ENCODE measurements around the gene TBC1D9. TPM values are rescaled to one million over a fixed set of nuclear protein-coding genes. Genes with fewer than 3 reads are reported as not detected.
A peak's percentile ranks its signal among the peaks of the same experiment; 100 is the strongest.

The TBC1D9 gene
- total RNA-seq, 2 experiments from 2014 or later: 0.04 TPM; not detected in 1

DNA sequence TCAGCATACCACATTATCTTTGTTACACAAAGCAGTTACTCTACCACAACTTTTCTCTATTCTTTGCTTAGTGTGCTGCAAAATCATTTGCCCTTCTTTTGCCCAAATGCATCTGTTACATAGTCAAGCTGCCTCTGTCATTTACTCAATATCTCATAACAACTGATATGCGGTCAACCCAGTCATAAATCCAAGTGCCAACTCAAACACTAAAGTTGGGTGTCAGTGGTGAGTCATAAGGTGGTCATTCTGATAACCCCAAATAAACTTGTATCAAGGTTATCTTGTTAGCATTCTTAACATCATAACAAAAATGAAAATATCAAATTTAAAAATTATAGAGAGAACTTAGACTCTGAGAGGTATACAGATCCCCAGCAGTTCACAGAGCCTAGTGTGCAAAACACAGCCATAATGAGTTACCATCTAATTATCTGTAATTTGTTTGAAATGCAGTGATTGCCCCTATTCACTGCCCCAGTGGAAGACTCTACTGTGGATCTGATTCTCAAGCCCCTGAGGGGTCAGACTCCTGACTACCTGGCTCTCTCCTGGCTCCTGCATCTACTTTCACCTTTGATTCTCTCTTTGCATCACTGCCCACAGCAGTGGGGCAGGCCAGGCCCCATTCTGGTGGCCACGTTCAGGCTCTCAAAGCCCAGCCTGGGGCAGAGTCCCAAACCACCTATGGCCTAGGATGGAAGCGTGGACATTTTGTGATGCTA lies 29.2 kb downstream of the TBC1D9 start:
- H3K36me3 Mint-ChIP-seq (ENCODE audit: low read depth): no peaks in the 10 kb centered on the region
- no peak overlapping the region for H3K27ac Mint-ChIP-seq
- ChIA-PET CTCF (no interaction called here), POLR2A (no interaction called here)
- DNase-seq: no peak
- H3K27me3 Mint-ChIP-seq: no peaks in the 10 kb centered on the region
- H3K4me1 Mint-ChIP-seq: no peaks in the 10 kb centered on the region
- H3K9me3 Mint-ChIP-seq: no peaks in the 10 kb centered on the region
- no peak overlapping the region for H3K4me3 Mint-ChIP-seq

- DNase-seq: no peak
- H3K27me3 Mint-ChIP-seq: no peaks in the 10 kb centered on the region
- POLR2A ChIA-PET: no interaction called here
Observed at GRCh38 chr4:140725556-140725955, 30.6 kb downstream of the TBC1D9 start.

GRCh38 chr4:140724760-140725159 lies 31.4 kb downstream of the TBC1D9 start:
- DNase-seq: no peak
- no peak overlapping the region for H3K4me3 Mint-ChIP-seq
- CTCF ChIA-PET: no interaction called here
- H3K36me3 Mint-ChIP-seq (ENCODE audit: low read depth): no peaks in the 10 kb centered on the region
- H3K4me1 Mint-ChIP-seq: peaks cover 6% of the 10 kb centered on the region
- H3K9me3 Mint-ChIP-seq: no peaks in the 10 kb centered on the region
- POLR2A ChIA-PET: no interaction called here
- H3K27me3 Mint-ChIP-seq: no peaks in the 10 kb centered on the region
- no peak overlapping the region for H3K27ac Mint-ChIP-seq

More at GRCh38 chr4:140725556-140725955, 30.6 kb downstream of the TBC1D9 start:
- Mint-ChIP-seq H3K4me1 (peaks cover 5% of the 10 kb centered on the region), H3K36me3 (ENCODE audit: low read depth) (no peaks in the 10 kb centered on the region), H3K27ac (no peak overlapping the region), H3K9me3 (no peaks in the 10 kb centered on the region), H3K4me3 (no peak overlapping the region)
- CTCF ChIA-PET: no interaction called here

DNA sequence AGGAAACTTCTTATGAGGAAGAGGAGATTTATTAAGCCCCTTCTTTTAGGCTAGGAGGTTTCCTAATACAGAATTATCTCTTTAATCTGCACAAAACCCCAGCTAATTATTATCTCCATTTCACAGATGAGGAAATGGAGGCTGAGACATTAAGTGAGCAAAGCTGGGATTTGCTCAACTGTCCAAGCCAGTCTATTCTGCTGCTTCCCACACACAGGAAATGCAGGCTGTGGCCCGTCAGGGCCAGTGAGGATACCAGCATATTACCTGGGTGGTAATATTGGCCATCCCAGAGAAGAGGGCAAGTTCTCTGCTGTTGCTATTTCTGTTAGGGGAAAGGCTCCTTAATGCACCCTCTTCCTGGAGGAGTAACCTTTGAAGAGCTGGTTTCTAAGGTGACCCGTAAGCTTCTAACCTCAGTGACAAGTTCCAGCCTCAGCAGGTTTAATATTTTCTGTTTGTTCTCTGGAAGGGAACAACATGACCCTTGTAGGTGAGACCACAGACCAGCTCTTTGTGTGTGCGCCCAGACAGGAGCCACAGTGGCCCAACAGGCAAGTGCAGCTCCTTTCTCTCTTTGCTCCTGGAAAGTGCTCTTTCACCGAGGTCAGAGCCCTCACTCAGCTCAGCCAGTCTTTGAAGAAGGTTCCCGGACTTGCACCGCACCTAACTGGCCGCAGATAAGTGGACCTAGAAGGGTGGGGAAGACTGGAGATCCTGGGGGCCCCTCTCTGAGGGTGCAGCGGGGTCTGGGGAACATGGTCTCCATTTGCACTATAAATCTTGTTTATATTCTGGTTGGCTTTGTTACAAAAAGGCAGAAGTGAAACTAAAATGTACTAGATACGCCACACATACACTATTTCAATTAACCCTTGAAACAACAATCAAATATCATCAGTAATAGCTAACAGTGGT lies 35.5 kb downstream of the TBC1D9 start:
- Mint-ChIP-seq H3K27ac (peak overlapping the region; percentile 10), H3K27me3 (no peaks in the 10 kb centered on the region), H3K36me3 (ENCODE audit: low read depth) (no peaks in the 10 kb centered on the region), H3K9me3 (no peaks in the 10 kb centered on the region), H3K4me3 (peak overlapping the region; percentile 54), H3K4me1 (peaks cover 6% of the 10 kb centered on the region)
- no peak for DNase-seq
- CTCF ChIA-PET: interaction anchor here (0.6 to 3.6 kb wide), 3 partner anchors 10 to 1130 kb away, joined by 3 to 18 read pairs (median 3); no protein-coding TSS in a partner anchor
- POLR2A ChIA-PET: no interaction called here

GRCh38 chr4:140719686-140720085 lies 36.5 kb downstream of the TBC1D9 start:
- Mint-ChIP-seq H3K27me3 (no peaks in the 10 kb centered on the region), H3K4me1 (peaks cover 6% of the 10 kb centered on the region), H3K27ac (peak overlapping the region; percentile 52), H3K9me3 (no peaks in the 10 kb centered on the region), H3K36me3 (ENCODE audit: low read depth) (no peaks in the 10 kb centered on the region), H3K4me3 (no peak overlapping the region)
- ChIA-PET POLR2A (no interaction called here), CTCF (interaction anchor here (3.6 kb wide), 1 partner anchor 9 kb away, joined by 18 read pairs; no protein-coding TSS in a partner anchor)
- no peak for DNase-seq

DNA sequence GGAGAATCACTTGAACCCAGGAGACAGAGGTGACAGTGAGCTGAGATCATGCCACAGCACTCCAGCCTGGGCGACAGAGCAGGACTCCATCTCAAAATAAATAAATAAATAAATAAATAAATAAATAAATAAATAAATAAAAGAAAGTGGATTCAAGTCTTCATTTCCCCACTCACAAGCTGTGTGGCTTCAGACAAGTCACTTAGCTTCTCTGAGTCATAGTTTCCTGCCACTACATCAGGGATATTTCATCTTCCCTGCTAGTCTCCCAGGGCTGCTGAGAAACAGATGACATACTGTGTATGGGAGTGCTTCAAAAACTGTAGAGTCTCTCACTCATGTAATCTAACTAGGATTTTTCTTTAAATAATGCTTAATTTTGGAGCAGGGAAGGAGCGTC lies 37.2 kb downstream of the TBC1D9 start:
- ChIA-PET CTCF (interaction anchor here (3.6 kb wide), 1 partner anchor 9 kb away, joined by 18 read pairs; no protein-coding TSS in a partner anchor), POLR2A (no interaction called here)
- H3K27ac Mint-ChIP-seq: no peak overlapping the region
- H3K27me3 Mint-ChIP-seq: no peaks in the 10 kb centered on the region
- no peaks in the 10 kb centered on the region for H3K9me3 Mint-ChIP-seq
- peaks cover 6% of the 10 kb centered on the region for H3K4me1 Mint-ChIP-seq
- DNase-seq: no peak
- H3K36me3 Mint-ChIP-seq (ENCODE audit: low read depth): no peaks in the 10 kb centered on the region
- no peak overlapping the region for H3K4me3 Mint-ChIP-seq

DNA sequence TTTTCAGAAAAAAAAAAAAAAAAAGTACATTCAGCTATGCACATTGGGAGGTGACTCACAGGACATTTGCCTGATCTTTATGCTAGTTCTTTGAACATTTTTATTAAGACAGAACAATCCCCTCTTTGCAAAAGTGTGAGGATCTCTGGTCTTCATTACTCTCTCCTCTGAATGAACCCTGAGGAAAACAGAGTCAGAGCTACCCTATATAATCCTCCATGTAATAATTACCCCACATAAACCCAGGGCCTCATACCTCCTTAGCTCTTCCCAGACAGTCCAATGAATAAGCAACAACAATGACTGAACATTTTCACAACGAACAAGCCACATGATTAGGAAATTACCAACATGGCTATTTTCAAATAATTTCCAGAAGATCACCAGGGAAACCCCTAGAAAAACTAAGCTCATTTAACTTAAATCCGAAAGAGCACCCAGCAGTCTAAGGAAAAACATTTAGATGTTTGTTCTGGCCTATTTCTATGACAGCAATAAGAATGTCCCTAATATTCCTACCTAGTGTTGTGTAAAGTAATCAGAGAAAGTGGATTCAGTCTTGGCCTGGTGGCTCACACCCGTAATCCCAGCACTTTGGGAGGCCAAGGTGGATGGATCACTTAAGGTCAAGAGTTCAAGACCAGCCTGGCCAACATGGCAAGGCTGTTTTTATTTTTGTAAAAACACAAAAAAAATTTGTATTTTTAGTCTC lies 37.8 kb downstream of the TBC1D9 start:
- POLR2A ChIA-PET: interaction anchor here (0.6 kb wide), 1 partner anchor 356 kb away, joined by 3 read pairs; no protein-coding TSS in a partner anchor
- CTCF ChIA-PET: interaction anchor here (0.8 to 3.6 kb wide), 2 partner anchors 8 to 68 kb away, joined by 5 to 18 read pairs; no protein-coding TSS in a partner anchor

GRCh38 chr4:140717313-140717712 lies 38.9 kb downstream of the TBC1D9 start:
- no peaks in the 10 kb centered on the region for H3K27me3 Mint-ChIP-seq
- ChIA-PET POLR2A (no interaction called here), CTCF (interaction anchor here (0.8 kb wide), 1 partner anchor 66 kb away, joined by 5 read pairs; no protein-coding TSS in a partner anchor)
- H3K9me3 Mint-ChIP-seq: no peaks in the 10 kb centered on the region
- peaks cover 6% of the 10 kb centered on the region for H3K4me1 Mint-ChIP-seq
- H3K27ac Mint-ChIP-seq: no peak overlapping the region
- H3K4me3 Mint-ChIP-seq: no peak overlapping the region
- no peak for DNase-seq
- H3K36me3 Mint-ChIP-seq (ENCODE audit: low read depth): no peaks in the 10 kb centered on the region

More for the DNA sequence above, 37.8 kb downstream of the TBC1D9 start:
- H3K27me3 Mint-ChIP-seq: no peaks in the 10 kb centered on the region
- no peaks in the 10 kb centered on the region for H3K36me3 Mint-ChIP-seq (ENCODE audit: low read depth)
- peaks cover 6% of the 10 kb centered on the region for H3K4me1 Mint-ChIP-seq
- no peak overlapping the region for H3K4me3 Mint-ChIP-seq
- H3K27ac Mint-ChIP-seq: no peak overlapping the region
- no peak for DNase-seq
- H3K9me3 Mint-ChIP-seq: no peaks in the 10 kb centered on the region

GRCh38 chr4:140715119-140715518 lies 41.1 kb downstream of the TBC1D9 start:
- ChIA-PET CTCF (no interaction called here), POLR2A (no interaction called here)
- no peaks in the 10 kb centered on the region for H3K9me3 Mint-ChIP-seq

DNA sequence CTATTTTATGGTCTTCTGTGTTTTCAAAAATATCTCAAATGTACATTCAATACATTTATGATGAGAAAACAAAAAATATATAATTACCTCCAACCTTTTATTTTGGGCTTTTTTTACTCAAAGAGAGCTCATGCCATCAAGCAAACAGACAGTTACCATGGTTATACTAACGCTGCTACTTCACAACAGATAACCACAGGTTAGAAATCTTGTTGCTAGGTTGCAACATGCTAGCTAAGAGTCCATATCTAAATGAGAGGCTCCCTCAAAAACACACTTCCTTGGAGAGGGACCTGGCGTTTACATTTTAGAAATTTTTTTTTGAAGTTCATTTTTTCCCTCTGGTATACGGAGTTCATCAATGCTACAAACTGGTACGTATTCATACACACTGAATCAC lies 44.3 kb downstream of the TBC1D9 start:
- no peak for DNase-seq
- Mint-ChIP-seq H3K27me3 (no peaks in the 10 kb centered on the region), H3K4me1 (no peaks in the 10 kb centered on the region), H3K9me3 (no peaks in the 10 kb centered on the region), H3K27ac (no peak overlapping the region), H3K36me3 (ENCODE audit: low read depth) (no peaks in the 10 kb centered on the region), H3K4me3 (no peak overlapping the region)
- POLR2A ChIA-PET: no interaction called here
- CTCF ChIA-PET: interaction anchor here (4.0 kb wide), 1 partner anchor 8 kb away, joined by 18 read pairs; no protein-coding TSS in a partner anchor

More at GRCh38 chr4:140715119-140715518, 41.1 kb downstream of the TBC1D9 start:
- Mint-ChIP-seq H3K4me3 (no peak overlapping the region), H3K27me3 (no peaks in the 10 kb centered on the region), H3K36me3 (ENCODE audit: low read depth) (no peaks in the 10 kb centered on the region), H3K4me1 (no peaks in the 10 kb centered on the region), H3K27ac (no peak overlapping the region)
- DNase-seq: no peak

DNA sequence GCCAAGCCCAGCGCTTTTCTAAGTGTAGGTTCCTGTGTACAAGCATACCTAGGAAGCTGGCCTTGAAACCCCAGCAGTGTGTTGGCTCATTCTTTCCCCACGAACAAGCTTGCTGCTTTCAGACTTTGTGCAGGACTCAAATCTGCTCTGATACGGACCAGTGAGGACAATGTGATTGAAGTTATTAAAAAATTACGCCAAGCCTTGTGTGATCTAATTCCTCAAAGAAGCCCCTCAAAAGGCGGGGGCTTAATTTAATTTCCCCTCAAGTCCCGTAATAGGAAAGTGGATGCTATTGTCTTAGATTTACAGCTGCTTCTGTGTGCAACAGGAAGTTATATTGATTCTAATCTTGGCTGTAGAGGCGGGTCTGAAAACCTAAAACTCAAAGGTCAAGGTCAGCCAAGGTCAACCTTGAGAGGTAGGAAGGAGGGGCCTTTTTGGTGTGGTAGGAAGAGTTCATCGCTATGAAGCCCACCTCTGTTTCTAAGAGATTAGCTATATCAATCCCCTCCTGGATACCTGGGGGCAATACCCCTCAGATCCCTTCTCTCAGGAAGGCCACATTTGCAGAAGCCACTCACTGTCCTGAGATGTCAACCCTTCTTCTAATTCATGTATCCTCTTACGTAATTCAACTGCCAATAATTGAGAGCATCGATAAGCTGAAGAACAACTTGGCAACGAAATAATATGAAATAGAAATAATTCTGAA lies 45.1 kb downstream of the TBC1D9 start:
- Mint-ChIP-seq H3K4me3 (no peak overlapping the region), H3K4me1 (no peaks in the 10 kb centered on the region), H3K27me3 (peaks cover 2% of the 10 kb centered on the region), H3K36me3 (ENCODE audit: low read depth) (no peaks in the 10 kb centered on the region), H3K27ac (no peak overlapping the region), H3K9me3 (no peaks in the 10 kb centered on the region)
- CTCF ChIA-PET: interaction anchor here (0.9 to 4.0 kb wide), 2 partner anchors 9 to 61 kb away, joined by 3 to 18 read pairs; no protein-coding TSS in a partner anchor
- POLR2A ChIA-PET: no interaction called here
- no peak for DNase-seq

GRCh38 chr4:140707325-140707724 lies 48.9 kb downstream of the TBC1D9 start:
- Mint-ChIP-seq H3K4me1 (no peaks in the 10 kb centered on the region), H3K4me3 (no peak overlapping the region), H3K36me3 (ENCODE audit: low read depth) (no peaks in the 10 kb centered on the region), H3K9me3 (no peaks in the 10 kb centered on the region), H3K27ac (no peak overlapping the region), H3K27me3 (peaks cover 2% of the 10 kb centered on the region)
- CTCF ChIA-PET: no interaction called here
- no peak for DNase-seq
- POLR2A ChIA-PET: no interaction called here

All from activated CD4-positive, alpha-beta T cell treated with anti-CD3 and anti-CD28 coated beads, Interleukin-2, amount 10 ng/mL, durations not matched to agents 7 days and 5 days (primary cell).